GM12892 (cell line): ENCODE measurements around the gene PAX5.

Source experiments
- POLR2A ChIP-seq: IDR thresholded peaks from 2 replicates; pipeline ENCODE4 v1.6.1; 2011; ENCODE audit warnings: low read depth, low read length, control low read depth
- POLR2AphosphoS5 ChIP-seq: IDR thresholded peaks from 2 replicates; pipeline ENCODE4 v1.6.1; 2011; ENCODE audit warnings: low read depth, low read length, control low read depth

DNA sequence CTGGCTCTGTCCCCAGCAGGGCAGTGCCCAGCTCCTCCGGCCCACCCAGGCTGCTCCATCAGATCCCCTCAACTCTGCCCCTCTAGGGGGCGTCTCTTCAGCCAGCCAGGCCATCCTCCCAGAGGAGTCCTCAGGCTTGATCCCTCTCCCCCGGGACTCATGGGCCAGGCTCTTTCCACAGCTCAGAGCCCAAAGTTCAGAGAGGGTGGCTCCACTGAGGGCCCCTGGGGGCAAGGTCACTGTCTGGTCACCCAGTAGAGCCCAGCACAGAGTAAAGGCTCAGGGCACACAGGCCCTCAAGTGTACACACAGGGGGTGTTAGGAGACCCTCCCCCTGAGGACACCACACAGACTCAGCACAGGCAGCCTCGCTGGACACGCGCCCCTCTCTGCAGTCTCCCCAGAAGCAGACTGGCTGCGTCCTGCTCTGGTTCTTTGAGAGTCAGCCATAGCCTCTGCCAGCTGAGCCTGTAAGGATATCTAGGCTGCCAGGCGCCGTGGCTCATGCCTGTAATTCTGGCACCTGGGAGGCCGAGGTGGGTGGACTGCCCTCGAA, 64.8 kb downstream of the PAX5 start:
- TF ChIP-seq POLR2A = no peak
- no peak for TF ChIP-seq POLR2AphosphoS5
